ENCODE data around the gene KCNMB3. TPM values are rescaled to one million over a fixed set of nuclear protein-coding genes. Genes with fewer than 3 reads are reported as not detected.

The KCNMB3 gene
- total and polyA plus RNA-seq, 2 of the 8 experiments (the other 6 are each of a cell fraction or from before 2014, with no cell fraction given), result 1.7 to 2.0 TPM

DNA sequence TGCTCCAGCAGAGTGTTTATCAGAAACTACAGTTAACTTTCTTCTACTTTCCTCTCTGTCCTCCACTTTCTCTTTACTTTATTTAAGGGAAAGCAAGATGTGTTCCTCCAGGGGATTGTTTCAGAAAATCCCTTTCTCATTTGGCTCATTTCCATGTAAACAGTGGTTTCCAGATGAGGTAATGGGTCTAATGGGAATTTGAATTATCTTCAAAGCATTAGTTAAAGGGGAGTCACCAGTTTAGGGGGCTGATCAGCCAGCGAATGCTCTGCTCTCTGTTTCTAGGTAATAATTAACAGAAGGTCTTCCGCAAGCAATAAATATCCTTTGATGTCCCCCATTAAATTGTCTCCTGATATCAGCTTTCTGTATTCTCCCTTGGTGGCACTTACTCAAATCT, 41.5 kb upstream of the KCNMB3 start (continued):
- TF ChIP-seq, protein P1, sequence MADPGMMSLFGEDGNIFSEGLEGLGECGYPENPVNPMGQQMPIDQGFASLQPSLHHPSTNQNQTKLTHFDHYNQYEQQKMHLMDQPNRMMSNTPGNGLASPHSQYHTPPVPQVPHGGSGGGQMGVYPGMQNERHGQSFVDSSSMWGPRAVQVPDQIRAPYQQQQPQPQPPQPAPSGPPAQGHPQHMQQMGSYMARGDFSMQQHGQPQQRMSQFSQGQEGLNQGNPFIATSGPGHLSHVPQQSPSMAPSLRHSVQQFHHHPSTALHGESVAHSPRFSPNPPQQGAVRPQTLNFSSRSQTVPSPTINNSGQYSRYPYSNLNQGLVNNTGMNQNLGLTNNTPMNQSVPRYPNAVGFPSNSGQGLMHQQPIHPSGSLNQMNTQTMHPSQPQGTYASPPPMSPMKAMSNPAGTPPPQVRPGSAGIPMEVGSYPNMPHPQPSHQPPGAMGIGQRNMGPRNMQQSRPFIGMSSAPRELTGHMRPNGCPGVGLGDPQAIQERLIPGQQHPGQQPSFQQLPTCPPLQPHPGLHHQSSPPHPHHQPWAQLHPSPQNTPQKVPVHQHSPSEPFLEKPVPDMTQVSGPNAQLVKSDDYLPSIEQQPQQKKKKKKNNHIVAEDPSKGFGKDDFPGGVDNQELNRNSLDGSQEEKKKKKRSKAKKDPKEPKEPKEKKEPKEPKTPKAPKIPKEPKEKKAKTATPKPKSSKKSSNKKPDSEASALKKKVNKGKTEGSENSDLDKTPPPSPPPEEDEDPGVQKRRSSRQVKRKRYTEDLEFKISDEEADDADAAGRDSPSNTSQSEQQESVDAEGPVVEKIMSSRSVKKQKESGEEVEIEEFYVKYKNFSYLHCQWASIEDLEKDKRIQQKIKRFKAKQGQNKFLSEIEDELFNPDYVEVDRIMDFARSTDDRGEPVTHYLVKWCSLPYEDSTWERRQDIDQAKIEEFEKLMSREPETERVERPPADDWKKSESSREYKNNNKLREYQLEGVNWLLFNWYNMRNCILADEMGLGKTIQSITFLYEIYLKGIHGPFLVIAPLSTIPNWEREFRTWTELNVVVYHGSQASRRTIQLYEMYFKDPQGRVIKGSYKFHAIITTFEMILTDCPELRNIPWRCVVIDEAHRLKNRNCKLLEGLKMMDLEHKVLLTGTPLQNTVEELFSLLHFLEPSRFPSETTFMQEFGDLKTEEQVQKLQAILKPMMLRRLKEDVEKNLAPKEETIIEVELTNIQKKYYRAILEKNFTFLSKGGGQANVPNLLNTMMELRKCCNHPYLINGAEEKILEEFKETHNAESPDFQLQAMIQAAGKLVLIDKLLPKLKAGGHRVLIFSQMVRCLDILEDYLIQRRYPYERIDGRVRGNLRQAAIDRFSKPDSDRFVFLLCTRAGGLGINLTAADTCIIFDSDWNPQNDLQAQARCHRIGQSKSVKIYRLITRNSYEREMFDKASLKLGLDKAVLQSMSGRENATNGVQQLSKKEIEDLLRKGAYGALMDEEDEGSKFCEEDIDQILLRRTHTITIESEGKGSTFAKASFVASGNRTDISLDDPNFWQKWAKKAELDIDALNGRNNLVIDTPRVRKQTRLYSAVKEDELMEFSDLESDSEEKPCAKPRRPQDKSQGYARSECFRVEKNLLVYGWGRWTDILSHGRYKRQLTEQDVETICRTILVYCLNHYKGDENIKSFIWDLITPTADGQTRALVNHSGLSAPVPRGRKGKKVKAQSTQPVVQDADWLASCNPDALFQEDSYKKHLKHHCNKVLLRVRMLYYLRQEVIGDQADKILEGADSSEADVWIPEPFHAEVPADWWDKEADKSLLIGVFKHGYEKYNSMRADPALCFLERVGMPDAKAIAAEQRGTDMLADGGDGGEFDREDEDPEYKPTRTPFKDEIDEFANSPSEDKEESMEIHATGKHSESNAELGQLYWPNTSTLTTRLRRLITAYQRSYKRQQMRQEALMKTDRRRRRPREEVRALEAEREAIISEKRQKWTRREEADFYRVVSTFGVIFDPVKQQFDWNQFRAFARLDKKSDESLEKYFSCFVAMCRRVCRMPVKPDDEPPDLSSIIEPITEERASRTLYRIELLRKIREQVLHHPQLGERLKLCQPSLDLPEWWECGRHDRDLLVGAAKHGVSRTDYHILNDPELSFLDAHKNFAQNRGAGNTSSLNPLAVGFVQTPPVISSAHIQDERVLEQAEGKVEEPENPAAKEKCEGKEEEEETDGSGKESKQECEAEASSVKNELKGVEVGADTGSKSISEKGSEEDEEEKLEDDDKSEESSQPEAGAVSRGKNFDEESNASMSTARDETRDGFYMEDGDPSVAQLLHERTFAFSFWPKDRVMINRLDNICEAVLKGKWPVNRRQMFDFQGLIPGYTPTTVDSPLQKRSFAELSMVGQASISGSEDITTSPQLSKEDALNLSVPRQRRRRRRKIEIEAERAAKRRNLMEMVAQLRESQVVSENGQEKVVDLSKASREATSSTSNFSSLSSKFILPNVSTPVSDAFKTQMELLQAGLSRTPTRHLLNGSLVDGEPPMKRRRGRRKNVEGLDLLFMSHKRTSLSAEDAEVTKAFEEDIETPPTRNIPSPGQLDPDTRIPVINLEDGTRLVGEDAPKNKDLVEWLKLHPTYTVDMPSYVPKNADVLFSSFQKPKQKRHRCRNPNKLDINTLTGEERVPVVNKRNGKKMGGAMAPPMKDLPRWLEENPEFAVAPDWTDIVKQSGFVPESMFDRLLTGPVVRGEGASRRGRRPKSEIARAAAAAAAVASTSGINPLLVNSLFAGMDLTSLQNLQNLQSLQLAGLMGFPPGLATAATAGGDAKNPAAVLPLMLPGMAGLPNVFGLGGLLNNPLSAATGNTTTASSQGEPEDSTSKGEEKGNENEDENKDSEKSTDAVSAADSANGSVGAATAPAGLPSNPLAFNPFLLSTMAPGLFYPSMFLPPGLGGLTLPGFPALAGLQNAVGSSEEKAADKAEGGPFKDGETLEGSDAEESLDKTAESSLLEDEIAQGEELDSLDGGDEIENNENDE (IDR thresholded peaks at IDR 0.05; ENCODE audit: insufficient replicate concordance, low read length), result no peak
- no peak for TF ChIP-seq SIN3A (conservative IDR thresholded peaks at IDR 0.05 in 1 of 2, IDR thresholded peaks at IDR 0.05 in 1 of 2; ENCODE audit: low read depth in 1 of 2, low read length in 2 of 2)
- no peak for TF ChIP-seq KDM4A (IDR thresholded peaks at IDR 0.05; ENCODE audit: low read depth, low read length, severe bottlenecking)
- no peak for TF ChIP-seq BACH1 (IDR thresholded peaks at IDR 0.05; ENCODE audit: low read length)
- TF ChIP-seq JUN (IDR thresholded peaks at IDR 0.05; ENCODE audit: low read depth, low read length), result no peak
- TF ChIP-seq SAP30 (IDR thresholded peaks at IDR 0.05; ENCODE audit: insufficient read depth, insufficient replicate concordance, low read length), result no peak
- TF ChIP-seq RBBP5 (IDR thresholded peaks at IDR 0.05; ENCODE audit: borderline replicate concordance, low read depth, low read length), result no peak
- no peak for TF ChIP-seq SP1 (IDR thresholded peaks at IDR 0.05; ENCODE audit: low read depth, low read length)
- TF ChIP-seq TBP (IDR thresholded peaks at IDR 0.05; ENCODE audit: low read depth, low read length), result no peak
